Measurements from ENCODE around the gene NKTR. TPM values are rescaled to one million over a fixed set of nuclear protein-coding genes. Genes with fewer than 3 reads are reported as not detected.

The NKTR gene
- total RNA-seq, 1 donor from 2014 or later: 41.7 TPM

DNA sequence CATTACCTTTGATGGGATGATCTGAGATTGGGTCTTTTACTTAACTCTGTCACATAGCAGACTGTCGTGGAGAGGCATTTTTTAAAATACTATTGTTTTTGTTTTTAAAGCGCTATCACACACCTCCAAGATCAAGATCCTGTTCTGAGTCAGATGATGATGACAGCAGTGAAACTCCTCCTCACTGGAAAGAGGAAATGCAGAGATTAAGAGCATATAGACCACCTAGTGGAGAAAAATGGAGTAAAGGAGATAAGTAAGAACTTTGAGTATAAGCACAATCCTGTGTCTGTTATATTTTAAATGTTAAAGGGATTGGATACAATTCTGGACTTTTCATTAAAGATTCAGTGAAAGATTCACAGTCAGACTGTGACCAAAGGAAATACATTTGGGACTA, 34.6 kb downstream of the NKTR start:
- no peak overlapping the region for H3K27ac ChIP-seq
- DNase-seq (ENCODE audit: low spot score in 2 of 2): no peak
- H3K36me3 ChIP-seq: peaks cover 74 to 95% of the 10 kb centered on the region in 2 donors
- intact Hi-C loops (cut with DNase I): no loop called here
- TF ChIP-seq CTCF (IDR thresholded peaks at IDR 0.05): no peak
- no peaks in the 10 kb centered on the region for H3K9me3 ChIP-seq
- H3K4me3 ChIP-seq: no peak overlapping the region
- H3K27me3 ChIP-seq: no peaks in the 10 kb centered on the region
- H3K4me1 ChIP-seq: peaks cover 0 to 2% of the 10 kb centered on the region in 2 donors

GRCh38 chr3:42637001-42637400, 36.5 kb downstream of the NKTR start:
- Histone ChIP-seq H3K36me3 (peaks cover 68 to 92% of the 10 kb centered on the region in 2 donors), H3K27me3 (no peaks in the 10 kb centered on the region), H3K4me3 (no peak overlapping the region), H3K27ac (no peak overlapping the region), H3K4me1 (peaks cover 0 to 2% of the 10 kb centered on the region in 2 donors), H3K9me3 (no peaks in the 10 kb centered on the region)
- no peak for TF ChIP-seq CTCF (IDR thresholded peaks at IDR 0.05)
- intact Hi-C loops (cut with DNase I): no loop called here
- no peak for DNase-seq (ENCODE audit: low spot score in 2 of 2)

GRCh38 chr3:42638339-42638842, 37.9 kb downstream of the NKTR start:
- Histone ChIP-seq H3K27ac (peak overlapping the region; percentile 9 to 13), H3K36me3 (peaks cover 67 to 92% of the 10 kb centered on the region in 2 donors), H3K4me3 (no peak overlapping the region), H3K27me3 (no peaks in the 10 kb centered on the region), H3K9me3 (no peaks in the 10 kb centered on the region), H3K4me1 (peaks cover 0 to 2% of the 10 kb centered on the region in 2 donors)
- intact Hi-C loops (cut with DNase I): no loop called here
- DNase-seq (ENCODE audit: low spot score in 2 of 2): no peak
- TF ChIP-seq CTCF (IDR thresholded peaks at IDR 0.05): no peak

DNA sequence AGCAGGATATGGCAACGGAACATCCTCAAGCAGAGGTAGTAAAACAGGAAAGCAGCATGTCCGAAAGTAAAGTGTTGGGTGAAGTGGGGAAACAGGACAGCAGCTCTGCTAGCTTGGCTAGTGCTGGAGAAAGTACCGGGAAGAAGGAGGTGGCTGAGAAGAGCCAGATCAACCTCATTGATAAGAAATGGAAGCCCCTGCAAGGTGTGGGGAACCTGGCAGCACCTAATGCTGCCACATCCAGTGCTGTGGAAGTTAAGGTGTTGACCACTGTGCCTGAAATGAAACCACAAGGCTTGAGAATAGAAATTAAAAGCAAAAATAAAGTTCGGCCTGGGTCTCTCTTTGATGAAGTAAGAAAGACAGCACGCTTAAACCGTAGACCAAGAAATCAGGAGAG, 38.7 kb downstream of the NKTR start:
- Histone ChIP-seq H3K4me3 (no peak overlapping the region), H3K27me3 (no peaks in the 10 kb centered on the region), H3K4me1 (peaks cover 0 to 2% of the 10 kb centered on the region in 2 donors), H3K9me3 (no peaks in the 10 kb centered on the region), H3K36me3 (peaks cover 65 to 92% of the 10 kb centered on the region in 2 donors), H3K27ac (peak overlapping the region in 1 of 2 donors; percentile 9)
- no peak for TF ChIP-seq CTCF (IDR thresholded peaks at IDR 0.05)
- DNase-seq (ENCODE audit: low spot score in 2 of 2): no peak
- intact Hi-C loops (cut with DNase I): no loop called here

DNA sequence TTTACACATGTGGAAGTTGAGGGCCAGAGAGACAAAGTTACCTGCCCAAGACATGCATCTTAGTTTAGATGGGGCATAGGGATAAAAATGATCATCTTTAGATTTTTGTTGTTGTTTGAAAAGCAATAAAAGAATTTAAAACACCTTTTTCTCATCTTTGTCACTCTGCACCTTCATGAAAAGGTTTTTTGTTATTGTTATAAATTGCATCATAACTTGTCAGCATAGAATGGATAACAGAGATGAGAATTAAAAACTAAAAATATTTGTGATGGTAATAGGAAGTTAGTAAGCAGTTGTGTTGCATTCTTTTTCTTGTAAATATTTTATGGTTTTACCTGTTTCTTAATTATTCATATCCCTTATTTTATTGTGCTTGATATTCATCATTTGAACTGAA, 39.6 kb downstream of the NKTR start:
- peaks cover 0 to 2% of the 10 kb centered on the region in 2 donors for H3K4me1 ChIP-seq
- H3K27ac ChIP-seq: no peak overlapping the region
- no peak for DNase-seq (ENCODE audit: low spot score in 2 of 2)
- H3K4me3 ChIP-seq: no peak overlapping the region
- H3K36me3 ChIP-seq: peaks cover 70 to 92% of the 10 kb centered on the region in 2 donors
- H3K9me3 ChIP-seq: no peaks in the 10 kb centered on the region
- TF ChIP-seq CTCF (IDR thresholded peaks at IDR 0.05): no peak
- H3K27me3 ChIP-seq: no peaks in the 10 kb centered on the region
- intact Hi-C loops (cut with DNase I): no loop called here

Data from ascending aorta (tissue), 2 donors.